HS-5 (cell line): ENCODE results near the gene SLC20A1.

Source experiments
- DNase-seq: peaks from one replicate; pipeline ENCODE4 v3.0.0-alpha.2; 2012; ENCODE audit warnings: low read depth

Gene SLC20A1

GRCh38 chr2:112709703-112710102, 64.0 kb downstream of the SLC20A1 start:
- no peak for DNase-seq

GRCh38 chr2:112710956-112711750, 65.4 kb downstream of the SLC20A1 start:
- no peak for DNase-seq

GRCh38 chr2:112712465-112712864, 66.7 kb downstream of the SLC20A1 start:
- no peak for DNase-seq

GRCh38 chr2:112712903-112713584, 67.3 kb downstream of the SLC20A1 start:
- DNase-seq, result no peak
